ENCODE results near the gene LCE3A. TPM values are rescaled to one million over a fixed set of nuclear protein-coding genes. Genes with fewer than 3 reads are reported as not detected.

The LCE3A gene
- total and polyA plus RNA-seq, 2 experiments from 2014 or later = not detected

DNA sequence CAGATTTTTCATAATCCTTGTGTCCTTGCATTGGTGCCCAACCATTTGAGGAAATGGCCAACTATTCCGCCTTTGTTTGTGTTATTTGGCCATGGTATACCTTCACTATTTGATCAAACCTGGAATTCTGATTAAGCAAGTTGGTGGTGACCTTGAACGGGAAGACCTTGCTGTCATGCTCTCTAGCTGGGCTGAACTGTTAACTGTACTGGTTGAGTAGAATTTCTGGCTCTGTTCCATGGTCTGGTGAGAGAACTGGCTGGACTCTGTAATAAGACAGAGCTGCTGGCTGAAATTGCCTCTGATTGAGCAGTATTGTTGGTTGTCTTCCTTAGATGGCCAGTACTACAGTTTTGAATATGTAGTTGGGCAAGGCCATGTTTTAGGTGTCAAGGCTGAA, 25.9 kb downstream of the LCE3A start:
- DNase-seq (ENCODE audit: low spot score) = no peak
- no peak overlapping the region for H3K4me3 Mint-ChIP-seq
- H3K27me3 Mint-ChIP-seq (ENCODE audit: insufficient read depth, low read depth, poor library complexity) = no peaks in the 10 kb centered on the region
- no peak overlapping the region for H3K4me3 ChIP-seq
- no peaks in the 10 kb centered on the region for H3K9me2 ChIP-seq (ENCODE audit: insufficient read depth)
- no peaks in the 10 kb centered on the region for H3K36me3 ChIP-seq (ENCODE audit: insufficient read depth)
- no peaks in the 10 kb centered on the region for H3K79me2 ChIP-seq (replicated peaks; ENCODE audit: insufficient read depth)
- no peaks in the 10 kb centered on the region for H4K20me1 ChIP-seq (replicated peaks; ENCODE audit: insufficient read depth)
- TF ChIP-seq EZH2phosphoT487 (IDR thresholded peaks at IDR 0.05; ENCODE audit: unreplicated experiment) (no peak), STAT1 (IDR thresholded peaks at IDR 0.05; ENCODE audit: unreplicated experiment) (no peak), NANOG (IDR thresholded peaks at IDR 0.05; ENCODE audit: borderline replicate concordance) (no peak), CREB1 (CRISPR knock-in tag; IDR thresholded peaks at IDR 0.05; ENCODE audit: low read depth) (no peak), EZH2 (IDR thresholded peaks at IDR 0.05; ENCODE audit: low read depth, unreplicated experiment) (no peak), JUNB (IDR thresholded peaks at IDR 0.05; ENCODE audit: unreplicated experiment) (no peak), ZNF114 (CRISPR knock-in tag; IDR thresholded peaks at IDR 0.05) (no peak), POLR2AphosphoS5 (IDR thresholded peaks at IDR 0.05; ENCODE audit: low read depth) (no peak), ZNF331 (CRISPR knock-in tag; IDR thresholded peaks at IDR 0.05; ENCODE audit: low read depth) (no peak)
- TF ChIP-seq, protein P1, sequence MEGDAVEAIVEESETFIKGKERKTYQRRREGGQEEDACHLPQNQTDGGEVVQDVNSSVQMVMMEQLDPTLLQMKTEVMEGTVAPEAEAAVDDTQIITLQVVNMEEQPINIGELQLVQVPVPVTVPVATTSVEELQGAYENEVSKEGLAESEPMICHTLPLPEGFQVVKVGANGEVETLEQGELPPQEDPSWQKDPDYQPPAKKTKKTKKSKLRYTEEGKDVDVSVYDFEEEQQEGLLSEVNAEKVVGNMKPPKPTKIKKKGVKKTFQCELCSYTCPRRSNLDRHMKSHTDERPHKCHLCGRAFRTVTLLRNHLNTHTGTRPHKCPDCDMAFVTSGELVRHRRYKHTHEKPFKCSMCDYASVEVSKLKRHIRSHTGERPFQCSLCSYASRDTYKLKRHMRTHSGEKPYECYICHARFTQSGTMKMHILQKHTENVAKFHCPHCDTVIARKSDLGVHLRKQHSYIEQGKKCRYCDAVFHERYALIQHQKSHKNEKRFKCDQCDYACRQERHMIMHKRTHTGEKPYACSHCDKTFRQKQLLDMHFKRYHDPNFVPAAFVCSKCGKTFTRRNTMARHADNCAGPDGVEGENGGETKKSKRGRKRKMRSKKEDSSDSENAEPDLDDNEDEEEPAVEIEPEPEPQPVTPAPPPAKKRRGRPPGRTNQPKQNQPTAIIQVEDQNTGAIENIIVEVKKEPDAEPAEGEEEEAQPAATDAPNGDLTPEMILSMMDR (conservative IDR thresholded peaks at IDR 0.05; ENCODE audit: low read depth in 2 of 2) = no peak
- TF ChIP-seq, protein P2, sequence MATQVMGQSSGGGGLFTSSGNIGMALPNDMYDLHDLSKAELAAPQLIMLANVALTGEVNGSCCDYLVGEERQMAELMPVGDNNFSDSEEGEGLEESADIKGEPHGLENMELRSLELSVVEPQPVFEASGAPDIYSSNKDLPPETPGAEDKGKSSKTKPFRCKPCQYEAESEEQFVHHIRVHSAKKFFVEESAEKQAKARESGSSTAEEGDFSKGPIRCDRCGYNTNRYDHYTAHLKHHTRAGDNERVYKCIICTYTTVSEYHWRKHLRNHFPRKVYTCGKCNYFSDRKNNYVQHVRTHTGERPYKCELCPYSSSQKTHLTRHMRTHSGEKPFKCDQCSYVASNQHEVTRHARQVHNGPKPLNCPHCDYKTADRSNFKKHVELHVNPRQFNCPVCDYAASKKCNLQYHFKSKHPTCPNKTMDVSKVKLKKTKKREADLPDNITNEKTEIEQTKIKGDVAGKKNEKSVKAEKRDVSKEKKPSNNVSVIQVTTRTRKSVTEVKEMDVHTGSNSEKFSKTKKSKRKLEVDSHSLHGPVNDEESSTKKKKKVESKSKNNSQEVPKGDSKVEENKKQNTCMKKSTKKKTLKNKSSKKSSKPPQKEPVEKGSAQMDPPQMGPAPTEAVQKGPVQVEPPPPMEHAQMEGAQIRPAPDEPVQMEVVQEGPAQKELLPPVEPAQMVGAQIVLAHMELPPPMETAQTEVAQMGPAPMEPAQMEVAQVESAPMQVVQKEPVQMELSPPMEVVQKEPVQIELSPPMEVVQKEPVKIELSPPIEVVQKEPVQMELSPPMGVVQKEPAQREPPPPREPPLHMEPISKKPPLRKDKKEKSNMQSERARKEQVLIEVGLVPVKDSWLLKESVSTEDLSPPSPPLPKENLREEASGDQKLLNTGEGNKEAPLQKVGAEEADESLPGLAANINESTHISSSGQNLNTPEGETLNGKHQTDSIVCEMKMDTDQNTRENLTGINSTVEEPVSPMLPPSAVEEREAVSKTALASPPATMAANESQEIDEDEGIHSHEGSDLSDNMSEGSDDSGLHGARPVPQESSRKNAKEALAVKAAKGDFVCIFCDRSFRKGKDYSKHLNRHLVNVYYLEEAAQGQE (IDR thresholded peaks at IDR 0.05; ENCODE audit: unreplicated experiment) = no peak
- TF ChIP-seq, protein P3, sequence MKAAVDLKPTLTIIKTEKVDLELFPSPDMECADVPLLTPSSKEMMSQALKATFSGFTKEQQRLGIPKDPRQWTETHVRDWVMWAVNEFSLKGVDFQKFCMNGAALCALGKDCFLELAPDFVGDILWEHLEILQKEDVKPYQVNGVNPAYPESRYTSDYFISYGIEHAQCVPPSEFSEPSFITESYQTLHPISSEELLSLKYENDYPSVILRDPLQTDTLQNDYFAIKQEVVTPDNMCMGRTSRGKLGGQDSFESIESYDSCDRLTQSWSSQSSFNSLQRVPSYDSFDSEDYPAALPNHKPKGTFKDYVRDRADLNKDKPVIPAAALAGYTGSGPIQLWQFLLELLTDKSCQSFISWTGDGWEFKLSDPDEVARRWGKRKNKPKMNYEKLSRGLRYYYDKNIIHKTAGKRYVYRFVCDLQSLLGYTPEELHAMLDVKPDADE (IDR thresholded peaks at IDR 0.05) = no peak
- TF ChIP-seq, protein P4, sequence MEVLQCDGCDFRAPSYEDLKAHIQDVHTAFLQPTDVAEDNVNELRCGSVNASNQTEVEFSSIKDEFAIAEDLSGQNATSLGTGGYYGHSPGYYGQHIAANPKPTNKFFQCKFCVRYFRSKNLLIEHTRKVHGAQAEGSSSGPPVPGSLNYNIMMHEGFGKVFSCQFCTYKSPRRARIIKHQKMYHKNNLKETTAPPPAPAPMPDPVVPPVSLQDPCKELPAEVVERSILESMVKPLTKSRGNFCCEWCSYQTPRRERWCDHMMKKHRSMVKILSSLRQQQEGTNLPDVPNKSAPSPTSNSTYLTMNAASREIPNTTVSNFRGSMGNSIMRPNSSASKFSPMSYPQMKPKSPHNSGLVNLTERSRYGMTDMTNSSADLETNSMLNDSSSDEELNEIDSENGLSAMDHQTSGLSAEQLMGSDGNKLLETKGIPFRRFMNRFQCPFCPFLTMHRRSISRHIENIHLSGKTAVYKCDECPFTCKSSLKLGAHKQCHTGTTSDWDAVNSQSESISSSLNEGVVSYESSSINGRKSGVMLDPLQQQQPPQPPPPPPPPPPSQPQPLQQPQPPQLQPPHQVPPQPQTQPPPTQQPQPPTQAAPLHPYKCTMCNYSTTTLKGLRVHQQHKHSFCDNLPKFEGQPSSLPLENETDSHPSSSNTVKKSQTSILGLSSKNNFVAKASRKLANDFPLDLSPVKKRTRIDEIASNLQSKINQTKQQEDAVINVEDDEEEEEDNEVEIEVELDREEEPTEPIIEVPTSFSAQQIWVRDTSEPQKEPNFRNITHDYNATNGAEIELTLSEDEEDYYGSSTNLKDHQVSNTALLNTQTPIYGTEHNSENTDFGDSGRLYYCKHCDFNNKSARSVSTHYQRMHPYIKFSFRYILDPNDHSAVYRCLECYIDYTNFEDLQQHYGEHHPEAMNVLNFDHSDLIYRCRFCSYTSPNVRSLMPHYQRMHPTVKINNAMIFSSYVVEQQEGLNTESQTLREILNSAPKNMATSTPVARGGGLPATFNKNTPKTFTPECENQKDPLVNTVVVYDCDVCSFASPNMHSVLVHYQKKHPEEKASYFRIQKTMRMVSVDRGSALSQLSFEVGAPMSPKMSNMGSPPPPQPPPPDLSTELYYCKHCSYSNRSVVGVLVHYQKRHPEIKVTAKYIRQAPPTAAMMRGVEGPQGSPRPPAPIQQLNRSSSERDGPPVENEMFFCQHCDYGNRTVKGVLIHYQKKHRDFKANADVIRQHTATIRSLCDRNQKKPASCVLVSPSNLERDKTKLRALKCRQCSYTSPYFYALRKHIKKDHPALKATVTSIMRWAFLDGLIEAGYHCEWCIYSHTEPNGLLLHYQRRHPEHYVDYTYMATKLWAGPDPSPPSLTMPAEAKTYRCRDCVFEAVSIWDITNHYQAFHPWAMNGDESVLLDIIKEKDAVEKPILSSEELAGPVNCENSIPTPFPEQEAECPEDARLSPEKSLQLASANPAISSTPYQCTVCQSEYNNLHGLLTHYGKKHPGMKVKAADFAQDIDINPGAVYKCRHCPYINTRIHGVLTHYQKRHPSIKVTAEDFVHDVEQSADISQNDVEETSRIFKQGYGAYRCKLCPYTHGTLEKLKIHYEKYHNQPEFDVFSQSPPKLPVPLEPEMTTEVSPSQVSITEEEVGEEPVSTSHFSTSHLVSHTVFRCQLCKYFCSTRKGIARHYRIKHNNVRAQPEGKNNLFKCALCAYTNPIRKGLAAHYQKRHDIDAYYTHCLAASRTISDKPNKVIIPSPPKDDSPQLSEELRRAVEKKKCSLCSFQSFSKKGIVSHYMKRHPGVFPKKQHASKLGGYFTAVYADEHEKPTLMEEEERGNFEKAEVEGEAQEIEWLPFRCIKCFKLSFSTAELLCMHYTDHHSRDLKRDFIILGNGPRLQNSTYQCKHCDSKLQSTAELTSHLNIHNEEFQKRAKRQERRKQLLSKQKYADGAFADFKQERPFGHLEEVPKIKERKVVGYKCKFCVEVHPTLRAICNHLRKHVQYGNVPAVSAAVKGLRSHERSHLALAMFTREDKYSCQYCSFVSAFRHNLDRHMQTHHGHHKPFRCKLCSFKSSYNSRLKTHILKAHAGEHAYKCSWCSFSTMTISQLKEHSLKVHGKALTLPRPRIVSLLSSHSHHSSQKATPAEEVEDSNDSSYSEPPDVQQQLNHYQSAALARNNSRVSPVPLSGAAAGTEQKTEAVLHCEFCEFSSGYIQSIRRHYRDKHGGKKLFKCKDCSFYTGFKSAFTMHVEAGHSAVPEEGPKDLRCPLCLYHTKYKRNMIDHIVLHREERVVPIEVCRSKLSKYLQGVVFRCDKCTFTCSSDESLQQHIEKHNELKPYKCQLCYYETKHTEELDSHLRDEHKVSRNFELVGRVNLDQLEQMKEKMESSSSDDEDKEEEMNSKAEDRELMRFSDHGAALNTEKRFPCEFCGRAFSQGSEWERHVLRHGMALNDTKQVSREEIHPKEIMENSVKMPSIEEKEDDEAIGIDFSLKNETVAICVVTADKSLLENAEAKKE (CRISPR knock-in tag; IDR thresholded peaks at IDR 0.05) = no peak
- H3K36me3 Mint-ChIP-seq (ENCODE audit: low read depth) = no peaks in the 10 kb centered on the region
- H2AFZ ChIP-seq = no peak overlapping the region
- H3F3A ChIP-seq (replicated peaks; ENCODE audit: low read depth) = no peaks in the 10 kb centered on the region
- H3K4me1 ChIP-seq (ENCODE audit: insufficient read depth) = no peaks in the 10 kb centered on the region
- ATAC-seq = no peak
- H3K27me3 ChIP-seq (ENCODE audit: insufficient read depth) = no peaks in the 10 kb centered on the region
- no peaks in the 10 kb centered on the region for H3K4me1 Mint-ChIP-seq
- no peak overlapping the region for H3K27ac Mint-ChIP-seq
- no peak overlapping the region for H3K27ac ChIP-seq (ENCODE audit: low read depth)
- H3K4me2 ChIP-seq = no peak overlapping the region
- no peaks in the 10 kb centered on the region for H3K9me3 Mint-ChIP-seq
